Liver (tissue), 3 donors: ENCODE data around the gene CENPL.

Experiments used
- FOXA1 ChIP-seq: IDR thresholded peaks from 2 replicates; pipeline ENCODE4 v1.6.1; 2016; ENCODE audit warnings: antibody characterized with exemption
- RXRA ChIP-seq, 2 donors: IDR thresholded peaks; 2 replicates each; pipeline ENCODE4 v1.6.1; 2017 to 2018; ENCODE audit warnings: antibody characterized with exemption in 2 of 2, mild to moderate bottlenecking in 1 of 2
- TF ChIP-seq, protein P1 (sequence below): fragments of 150-350 bp; IDR thresholded peaks from 2 replicates; pipeline ENCODE4 v1.5.1; 2017; ENCODE audit warnings: improper control_type of control experiment, low read depth, low read length; ENCODE audit not compliant: missing input control
- TF ChIP-seq, protein P2 (sequence below): IDR thresholded peaks from 2 replicates; pipeline ENCODE4 v1.6.1; 2016; ENCODE audit warnings: antibody characterized with exemption
- donor health status: healthy.
- donor health status: healthy.

DNA sequence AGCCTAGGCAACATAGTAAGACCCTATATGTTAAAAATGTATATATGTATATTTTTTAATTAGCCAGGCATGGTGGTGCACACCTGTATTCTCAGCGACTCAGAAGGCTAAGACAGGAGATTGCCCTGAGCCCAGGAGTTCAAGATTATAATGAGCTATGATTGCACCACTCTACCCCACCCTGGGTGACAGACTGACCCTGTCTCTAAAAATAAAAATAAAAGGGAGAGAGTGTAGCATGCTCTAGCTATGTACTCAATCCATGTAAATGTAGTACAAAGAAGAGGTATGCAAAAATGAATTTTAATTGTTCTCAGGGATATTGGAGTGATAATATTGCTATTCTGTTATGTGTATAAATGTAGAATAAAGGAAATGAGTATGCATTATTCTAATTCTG, 53.1 kb downstream of the CENPL start:
- TF ChIP-seq, protein P1, sequence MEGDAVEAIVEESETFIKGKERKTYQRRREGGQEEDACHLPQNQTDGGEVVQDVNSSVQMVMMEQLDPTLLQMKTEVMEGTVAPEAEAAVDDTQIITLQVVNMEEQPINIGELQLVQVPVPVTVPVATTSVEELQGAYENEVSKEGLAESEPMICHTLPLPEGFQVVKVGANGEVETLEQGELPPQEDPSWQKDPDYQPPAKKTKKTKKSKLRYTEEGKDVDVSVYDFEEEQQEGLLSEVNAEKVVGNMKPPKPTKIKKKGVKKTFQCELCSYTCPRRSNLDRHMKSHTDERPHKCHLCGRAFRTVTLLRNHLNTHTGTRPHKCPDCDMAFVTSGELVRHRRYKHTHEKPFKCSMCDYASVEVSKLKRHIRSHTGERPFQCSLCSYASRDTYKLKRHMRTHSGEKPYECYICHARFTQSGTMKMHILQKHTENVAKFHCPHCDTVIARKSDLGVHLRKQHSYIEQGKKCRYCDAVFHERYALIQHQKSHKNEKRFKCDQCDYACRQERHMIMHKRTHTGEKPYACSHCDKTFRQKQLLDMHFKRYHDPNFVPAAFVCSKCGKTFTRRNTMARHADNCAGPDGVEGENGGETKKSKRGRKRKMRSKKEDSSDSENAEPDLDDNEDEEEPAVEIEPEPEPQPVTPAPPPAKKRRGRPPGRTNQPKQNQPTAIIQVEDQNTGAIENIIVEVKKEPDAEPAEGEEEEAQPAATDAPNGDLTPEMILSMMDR, result no peak
- TF ChIP-seq, protein P2, sequence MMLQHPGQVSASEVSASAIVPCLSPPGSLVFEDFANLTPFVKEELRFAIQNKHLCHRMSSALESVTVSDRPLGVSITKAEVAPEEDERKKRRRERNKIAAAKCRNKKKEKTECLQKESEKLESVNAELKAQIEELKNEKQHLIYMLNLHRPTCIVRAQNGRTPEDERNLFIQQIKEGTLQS, result no peak
- TF ChIP-seq RXRA (IDR thresholded peaks at IDR 0.05), result no peak
- TF ChIP-seq FOXA1, result no peak
